Endometrial microvascular endothelial cells (primary cell): ENCODE results near the gene PCDHGB3. TPM values are rescaled to one million over a fixed set of nuclear protein-coding genes. Genes with fewer than 3 reads are reported as not detected.
"Not testable (repeated sequence)": the region's sequence is repeated elsewhere in the genome, so short reads cannot be mapped to it uniquely, and the experiment has no call there.

Source experiments
- in situ Hi-C: cut with HindIII; loops from 2 replicates; pipeline ENCODE4 v1.10.0; 2017; ENCODE audit warnings: low sequenced_read_pairs, low pct_unique_long_range_greater_than_20kb; ENCODE audit errors: inconsistent ontology term
- total RNA-seq: library from RNA; depleted of rRNA; stranded (reverse); fragments of >200 nt; gene quantifications from one replicate; pipeline ENCODE4 v1.2.3, GENCODE V29; 2015; ENCODE audit errors: inconsistent ontology term

Gene PCDHGB3
- total RNA-seq, 1 donor from 2014 or later: 0.65 TPM

GRCh38 chr5:141412854-141413539, 43.0 kb downstream of the PCDHGB3 start, which contains the start of gene PCDHGA10:
Gene PCDHGA10, plus strand, starts transcription at chr5:141412987. Its CDS starts 189 bp downstream, at chr5:141413176.
- in situ Hi-C loops: no loop called here

DNA sequence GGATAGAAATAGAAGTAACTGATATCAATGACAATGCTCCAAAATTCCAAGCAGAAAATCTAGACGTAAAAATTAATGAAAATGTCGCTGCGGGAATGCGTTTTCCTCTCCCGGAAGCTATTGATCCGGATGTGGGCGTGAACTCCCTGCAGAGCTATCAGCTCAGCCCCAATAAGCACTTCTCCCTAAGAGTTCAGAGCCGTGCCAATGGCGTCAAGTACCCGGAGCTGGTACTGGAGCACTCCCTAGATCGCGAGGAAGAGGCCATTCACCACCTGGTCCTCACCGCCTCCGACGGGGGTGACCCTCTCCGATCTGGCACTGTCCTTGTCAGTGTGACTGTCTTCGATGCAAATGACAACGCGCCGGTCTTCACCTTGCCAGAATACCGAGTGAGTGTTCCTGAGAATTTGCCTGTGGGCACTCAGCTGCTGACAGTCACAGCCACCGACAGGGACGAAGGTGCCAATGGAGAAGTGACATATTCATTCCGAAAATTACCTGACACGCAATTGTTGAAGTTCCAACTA, 43.6 kb downstream of the PCDHGB3 start:
- in situ Hi-C loops: no loop called here

DNA sequence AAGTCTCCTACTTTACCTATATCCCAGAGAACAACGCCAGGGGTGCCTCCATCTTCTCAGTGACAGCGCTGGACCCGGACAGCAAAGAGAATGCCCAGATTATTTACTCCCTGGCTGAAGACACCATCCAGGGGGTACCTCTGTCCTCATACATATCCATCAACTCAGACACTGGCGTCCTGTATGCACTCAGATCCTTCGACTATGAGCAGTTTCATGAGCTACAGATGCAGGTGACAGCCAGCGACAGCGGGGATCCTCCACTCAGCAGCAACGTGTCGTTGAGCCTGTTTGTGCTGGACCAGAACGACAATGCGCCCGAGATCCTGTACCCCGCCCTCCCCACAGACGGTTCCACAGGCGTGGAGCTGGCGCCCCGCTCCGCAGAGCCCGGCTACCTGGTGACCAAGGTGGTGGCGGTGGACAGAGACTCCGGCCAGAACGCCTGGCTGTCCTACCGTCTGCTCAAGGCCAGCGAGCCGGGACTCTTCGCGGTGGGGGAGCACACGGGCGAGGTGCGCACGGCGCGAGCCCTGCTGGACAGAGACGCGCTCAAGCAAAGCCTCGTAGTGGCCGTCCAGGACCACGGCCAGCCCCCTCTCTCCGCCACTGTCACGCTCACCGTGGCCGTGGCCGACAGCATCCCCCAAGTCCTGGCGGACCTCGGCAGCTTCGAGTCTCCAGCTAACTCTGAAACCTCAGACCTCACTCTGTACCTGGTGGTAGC, 44.7 kb downstream of the PCDHGB3 start:
- in situ Hi-C loops: not testable (repeated sequence)

DNA sequence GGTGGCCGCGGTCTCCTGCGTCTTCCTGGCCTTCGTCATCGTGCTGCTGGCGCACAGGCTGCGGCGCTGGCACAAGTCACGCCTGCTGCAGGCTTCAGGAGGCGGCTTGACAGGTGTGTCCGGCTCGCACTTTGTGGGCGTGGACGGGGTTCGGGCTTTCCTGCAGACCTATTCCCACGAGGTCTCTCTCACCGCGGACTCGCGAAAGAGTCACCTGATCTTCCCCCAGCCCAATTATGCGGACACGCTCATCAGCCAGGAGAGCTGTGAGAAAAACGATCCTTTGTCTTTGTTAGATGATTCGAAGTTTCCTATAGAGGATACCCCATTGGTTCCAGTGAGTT, 45.2 kb downstream of the PCDHGB3 start:
- in situ Hi-C loops: not testable (repeated sequence)

- in situ Hi-C loops: not testable (repeated sequence)
Observed at GRCh38 chr5:141417494-141418172, 47.6 kb downstream of the PCDHGB3 start, which contains the start of gene PCDHGB7. Gene PCDHGB7, plus strand, starts transcription at chr5:141417677. Its CDS starts 183 bp downstream, at chr5:141417860.

GRCh38 chr5:141419074-141419880, 49.2 kb downstream of the PCDHGB3 start:
- in situ Hi-C loops: no loop called here

GRCh38 chr5:141420855-141421488, 50.9 kb downstream of the PCDHGB3 start, which contains the start of gene PCDHGA11:
Gene PCDHGA11, plus strand, starts transcription at chr5:141421051. Its CDS starts 177 bp downstream, at chr5:141421228.
- in situ Hi-C loops: no loop called here

DNA sequence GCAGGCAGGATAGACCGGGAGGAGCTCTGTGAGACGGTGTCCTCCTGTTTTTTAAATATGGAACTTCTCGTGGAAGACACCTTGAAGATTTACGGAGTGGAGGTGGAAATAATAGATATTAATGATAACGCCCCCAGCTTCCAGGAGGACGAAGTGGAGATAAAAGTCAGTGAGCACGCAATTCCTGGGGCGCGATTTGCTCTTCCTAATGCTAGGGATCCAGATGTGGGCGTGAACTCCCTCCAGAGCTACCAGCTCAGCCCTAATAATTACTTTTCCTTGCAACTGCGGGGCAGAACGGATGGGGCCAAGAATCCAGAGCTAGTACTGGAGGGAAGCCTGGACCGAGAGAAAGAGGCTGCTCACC, 51.4 kb downstream of the PCDHGB3 start:
- in situ Hi-C loops: no loop called here

Other genes with a start within 250 kb of the PCDHGB3 start
- 0.09 TPM for gene PCDHB4, start 248.4 kb upstream of the PCDHGB3 start, total RNA-seq
- 1.4 TPM for gene PCDHB5, start 235.0 kb upstream of the PCDHGB3 start, total RNA-seq
- 0.28 TPM for gene PCDHB6, start 220.2 kb upstream of the PCDHGB3 start, total RNA-seq
- 1.2 TPM for gene PCDHB7, start 197.6 kb upstream of the PCDHGB3 start, total RNA-seq
- gene PCDHB8, start 192.5 kb upstream of the PCDHGB3 start, total RNA-seq: not detected
- gene PCDHB16, start 187.9 kb upstream of the PCDHGB3 start, total RNA-seq: 0.28 TPM
- gene PCDHB9, start 183.1 kb upstream of the PCDHGB3 start, total RNA-seq: not detected
- gene PCDHB10, start 177.9 kb upstream of the PCDHGB3 start, total RNA-seq: 0.19 TPM
- gene PCDHB11, start 170.6 kb upstream of the PCDHGB3 start, total RNA-seq: 0.19 TPM
- gene PCDHB12, start 161.5 kb upstream of the PCDHGB3 start, total RNA-seq: not detected
- gene PCDHB13, start 156.3 kb upstream of the PCDHGB3 start, total RNA-seq: 0.65 TPM
- 0.37 TPM for gene PCDHB14, start 146.9 kb upstream of the PCDHGB3 start, total RNA-seq
- gene PCDHB15, start 124.8 kb upstream of the PCDHGB3 start, total RNA-seq: not detected
- 0.09 TPM for gene SLC25A2, start 66.2 kb upstream of the PCDHGB3 start, total RNA-seq
- 45.0 TPM for gene TAF7, start 49.5 kb upstream of the PCDHGB3 start, total RNA-seq
- 0.09 TPM for gene PCDHGA1, start 39.7 kb upstream of the PCDHGB3 start, total RNA-seq
- 0.84 TPM for gene PCDHGA2, start 31.5 kb upstream of the PCDHGB3 start, total RNA-seq
- gene PCDHGA3, start 26.4 kb upstream of the PCDHGB3 start, total RNA-seq: 1.3 TPM
- 0.74 TPM for gene PCDHGB1, start 20.1 kb upstream of the PCDHGB3 start, total RNA-seq
- gene PCDHGA4, start 15.2 kb upstream of the PCDHGB3 start, total RNA-seq: 3.2 TPM
- 2.0 TPM for gene PCDHGB2, start 10.2 kb upstream of the PCDHGB3 start, total RNA-seq
- 0.46 TPM for gene PCDHGA5, start 6.1 kb upstream of the PCDHGB3 start, total RNA-seq
- gene PCDHGA6, start 3.6 kb downstream of the PCDHGB3 start, total RNA-seq: 1.2 TPM
- gene PCDHGA7, start 12.5 kb downstream of the PCDHGB3 start, total RNA-seq: 1.0 TPM
- gene PCDHGB4, start 17.5 kb downstream of the PCDHGB3 start, total RNA-seq: 2.4 TPM
- gene PCDHGA8, start 22.4 kb downstream of the PCDHGB3 start, total RNA-seq: under 0.01 TPM
- gene PCDHGB5, start 27.7 kb downstream of the PCDHGB3 start, total RNA-seq: 3.7 TPM
- 0.19 TPM for gene PCDHGA9, start 32.5 kb downstream of the PCDHGB3 start, total RNA-seq
- gene PCDHGB6, start 37.8 kb downstream of the PCDHGB3 start, total RNA-seq: 1.0 TPM
- 1.1 TPM for gene PCDHGA10, start 42.7 kb downstream of the PCDHGB3 start, total RNA-seq
- 1.2 TPM for gene PCDHGB7, start 47.4 kb downstream of the PCDHGB3 start, total RNA-seq
- 4.5 TPM for gene PCDHGA11, start 50.8 kb downstream of the PCDHGB3 start, total RNA-seq
- gene PCDHGA12, start 60.3 kb downstream of the PCDHGB3 start, total RNA-seq: 0.74 TPM
- gene PCDHGC3, start 105.7 kb downstream of the PCDHGB3 start, total RNA-seq: 8.1 TPM
- gene PCDHGC4, start 114.8 kb downstream of the PCDHGB3 start, total RNA-seq: not detected
- gene PCDHGC5, start 118.8 kb downstream of the PCDHGB3 start, total RNA-seq: not detected
- 91.6 TPM for gene DIAPH1, start 248.8 kb downstream of the PCDHGB3 start, total RNA-seq